ENCODE data around the gene MEAF6. TPM values are rescaled to one million over a fixed set of nuclear protein-coding genes. Genes with fewer than 3 reads are reported as not detected.
"Not testable (repeated sequence)": the region's sequence is repeated elsewhere in the genome, so short reads cannot be mapped to it uniquely, and the experiment has no call there.

The MEAF6 gene
- total RNA-seq, 1 donor from 2014 or later: 62.3 TPM

GRCh38 chr1:37517569-37517968 is 3.0 kb upstream of the MEAF6 start:
- Mint-ChIP-seq H3K4me3 (ENCODE audit: unreplicated experiment) (no peak overlapping the region), H3K36me3 (ENCODE audit: unreplicated experiment) (peaks cover 3% of the 10 kb centered on the region), H3K27ac (ENCODE audit: unreplicated experiment) (no peak overlapping the region), H3K4me1 (ENCODE audit: unreplicated experiment) (peaks cover 17% of the 10 kb centered on the region), H3K27me3 (ENCODE audit: unreplicated experiment) (no peaks in the 10 kb centered on the region), H3K9me3 (ENCODE audit: unreplicated experiment) (no peaks in the 10 kb centered on the region)
- DNase-seq (ENCODE audit: extremely low spot score, unreplicated experiment): no peak
- no peak for TF ChIP-seq CTCF (IDR thresholded peaks at IDR 0.05)

- Mint-ChIP-seq H3K4me1 (ENCODE audit: unreplicated experiment) (peaks cover 17% of the 10 kb centered on the region), H3K27me3 (ENCODE audit: unreplicated experiment) (no peaks in the 10 kb centered on the region), H3K4me3 (ENCODE audit: unreplicated experiment) (peak overlapping the region; percentile 92), H3K27ac (ENCODE audit: unreplicated experiment) (peak overlapping the region; percentile 97), H3K36me3 (ENCODE audit: unreplicated experiment) (peaks cover 12% of the 10 kb centered on the region), H3K9me3 (ENCODE audit: unreplicated experiment) (no peaks in the 10 kb centered on the region)
- DNase-seq (ENCODE audit: extremely low spot score, unreplicated experiment): no peak
- TF ChIP-seq CTCF (IDR thresholded peaks at IDR 0.05): no peak
Observed at GRCh38 chr1:37515185-37516034, 844 bp upstream of the MEAF6 start.

GRCh38 chr1:37513795-37514349 is 694 bp downstream of the MEAF6 start:
- Mint-ChIP-seq H3K4me1 (ENCODE audit: unreplicated experiment) (peaks cover 17% of the 10 kb centered on the region), H3K9me3 (ENCODE audit: unreplicated experiment) (no peaks in the 10 kb centered on the region), H3K36me3 (ENCODE audit: unreplicated experiment) (peaks cover 18% of the 10 kb centered on the region), H3K4me3 (ENCODE audit: unreplicated experiment) (peak overlapping the region; percentile 93), H3K27me3 (ENCODE audit: unreplicated experiment) (no peaks in the 10 kb centered on the region), H3K27ac (ENCODE audit: unreplicated experiment) (peak overlapping the region; percentile 87)
- no peak for TF ChIP-seq CTCF (IDR thresholded peaks at IDR 0.05)
- DNase-seq (ENCODE audit: extremely low spot score, unreplicated experiment): peak; percentile 82

GRCh38 chr1:37509181-37509580 is 5.4 kb downstream of the MEAF6 start:
- Mint-ChIP-seq H3K27ac (ENCODE audit: unreplicated experiment) (no peak overlapping the region), H3K4me1 (ENCODE audit: unreplicated experiment) (peaks cover 6% of the 10 kb centered on the region), H3K36me3 (ENCODE audit: unreplicated experiment) (peaks cover 34% of the 10 kb centered on the region), H3K27me3 (ENCODE audit: unreplicated experiment) (no peaks in the 10 kb centered on the region), H3K9me3 (ENCODE audit: unreplicated experiment) (no peaks in the 10 kb centered on the region), H3K4me3 (ENCODE audit: unreplicated experiment) (no peak overlapping the region)
- TF ChIP-seq CTCF (IDR thresholded peaks at IDR 0.05): peak; percentile 24
- DNase-seq (ENCODE audit: extremely low spot score, unreplicated experiment): no peak

GRCh38 chr1:37506740-37507139 is 7.8 kb downstream of the MEAF6 start:
- no peaks in the 10 kb centered on the region for H3K27me3 Mint-ChIP-seq (ENCODE audit: unreplicated experiment)
- peaks cover 34% of the 10 kb centered on the region for H3K36me3 Mint-ChIP-seq (ENCODE audit: unreplicated experiment)
- no peak overlapping the region for H3K27ac Mint-ChIP-seq (ENCODE audit: unreplicated experiment)
- no peak for DNase-seq (ENCODE audit: extremely low spot score, unreplicated experiment)
- no peaks in the 10 kb centered on the region for H3K4me1 Mint-ChIP-seq (ENCODE audit: unreplicated experiment)
- no peaks in the 10 kb centered on the region for H3K9me3 Mint-ChIP-seq (ENCODE audit: unreplicated experiment)
- H3K4me3 Mint-ChIP-seq (ENCODE audit: unreplicated experiment): no peak overlapping the region
- TF ChIP-seq CTCF (IDR thresholded peaks at IDR 0.05): no peak

- H3K27me3 Mint-ChIP-seq (ENCODE audit: unreplicated experiment); H3K4me3 Mint-ChIP-seq (ENCODE audit: unreplicated experiment); H3K9me3 Mint-ChIP-seq (ENCODE audit: unreplicated experiment); H3K27ac Mint-ChIP-seq (ENCODE audit: unreplicated experiment): not testable (repeated sequence)
- DNase-seq (ENCODE audit: extremely low spot score, unreplicated experiment): peak; percentile 10
- Mint-ChIP-seq H3K36me3 (ENCODE audit: unreplicated experiment) (peaks cover 34% of the 10 kb centered on the region), H3K4me1 (ENCODE audit: unreplicated experiment) (peaks cover 12% of the 10 kb centered on the region)
Observed at GRCh38 chr1:37502791-37503190, 11.8 kb downstream of the MEAF6 start.
